Measurements from ENCODE around the gene CNTN2. TPM values are rescaled to one million over a fixed set of nuclear protein-coding genes. Genes with fewer than 3 reads are reported as not detected.

Gene CNTN2
- total RNA-seq, 1 donor = not detected

DNA sequence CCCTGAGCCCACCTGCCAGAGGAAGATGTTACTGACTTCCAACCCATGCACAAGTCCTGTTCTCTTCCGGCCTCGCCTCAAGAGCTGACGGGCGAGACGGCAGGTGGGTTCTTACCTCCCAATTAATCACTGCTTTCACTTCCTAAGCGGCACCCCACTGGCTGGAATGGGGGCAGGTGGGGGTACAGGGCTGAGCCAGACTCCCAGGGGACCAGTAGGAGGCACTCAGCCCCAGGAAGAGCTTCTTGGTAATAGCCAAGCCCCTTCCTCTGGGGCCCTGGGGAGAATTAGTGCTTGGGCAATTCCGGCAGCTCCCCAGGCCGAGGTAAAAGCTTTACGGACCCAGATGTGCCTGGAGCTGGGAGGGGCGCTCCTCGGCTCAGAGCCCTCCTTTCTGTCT lies 9.7 kb downstream of the CNTN2 start:
- DNase-seq (ENCODE audit: insufficient read length, low spot score, missing footprints) = no peak
- peaks cover 5% of the 10 kb centered on the region for H3K27me3 ChIP-seq (ENCODE audit: insufficient read depth, low read length)

DNA sequence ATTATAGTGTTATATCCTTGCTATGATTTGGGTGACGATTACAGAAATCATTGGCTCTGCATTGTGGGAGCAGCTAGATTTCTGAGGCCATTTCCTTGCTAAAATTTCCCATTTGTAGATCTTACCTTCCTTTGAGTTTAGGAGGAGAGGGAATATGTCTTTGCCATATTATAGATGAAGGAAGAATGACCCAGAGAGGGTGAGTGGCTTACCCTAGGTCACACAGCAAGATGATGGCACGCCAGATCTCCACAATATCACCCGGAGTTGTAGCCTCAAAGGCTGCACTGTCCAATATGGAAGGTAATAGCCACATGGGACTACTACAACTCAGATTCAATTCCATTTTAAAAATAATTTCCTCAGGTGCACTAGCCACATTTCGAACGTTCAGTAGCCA lies 10.3 kb downstream of the CNTN2 start:
- H3K79me2 ChIP-seq (ENCODE audit: insufficient read depth, low read length) = no peaks in the 10 kb centered on the region
- DNase-seq (ENCODE audit: insufficient read length, low spot score, missing footprints) = no peak
- no peak for TF ChIP-seq CTCF (IDR thresholded peaks at IDR 0.05; ENCODE audit: extremely low read depth, low read depth, low read length)

More for the DNA sequence above, 9.7 kb downstream of the CNTN2 start:
- no peak overlapping the region for H2AFZ ChIP-seq (ENCODE audit: low read length)
- H3K79me2 ChIP-seq (ENCODE audit: insufficient read depth, low read length) = no peaks in the 10 kb centered on the region
- H3K27ac ChIP-seq (ENCODE audit: low read depth, low read length) = no peak overlapping the region
- H3K9me3 ChIP-seq (ENCODE audit: low read depth, low read length) = no peaks in the 10 kb centered on the region
- H3K36me3 ChIP-seq (ENCODE audit: insufficient read depth, low read length) = no peaks in the 10 kb centered on the region
- H3K4me3 ChIP-seq (ENCODE audit: insufficient read depth, low read length) = no peak overlapping the region
- no peaks in the 10 kb centered on the region for H3K4me1 ChIP-seq (ENCODE audit: insufficient read depth, low read length)
- no peak overlapping the region for H3K4me2 ChIP-seq (ENCODE audit: insufficient read depth, low read length)
- no peaks in the 10 kb centered on the region for H4K20me1 ChIP-seq (ENCODE audit: insufficient read depth, low read length)
- TF ChIP-seq CTCF (IDR thresholded peaks at IDR 0.05; ENCODE audit: extremely low read depth, low read depth, low read length) = no peak

DNA sequence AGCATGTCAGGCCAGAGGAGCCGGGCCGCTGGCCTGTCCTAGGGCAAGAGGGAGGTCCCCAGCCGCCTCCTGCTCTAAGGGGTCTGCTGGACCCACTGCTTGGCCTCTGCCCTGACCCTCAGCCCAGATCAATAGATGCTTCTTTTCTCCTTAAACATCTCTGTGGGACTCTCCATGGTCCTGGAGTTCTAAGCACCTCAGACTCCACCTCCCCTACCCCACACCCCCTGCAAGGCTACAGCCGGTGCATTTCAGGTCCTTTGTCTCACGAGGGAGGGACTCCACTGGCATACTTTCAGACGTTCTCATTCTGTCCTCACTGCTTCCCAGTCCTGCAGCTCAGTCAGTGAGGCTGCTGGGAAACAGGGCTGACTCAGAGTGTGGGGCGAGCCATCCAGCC lies 11.0 kb downstream of the CNTN2 start:
- Histone ChIP-seq H2AFZ (ENCODE audit: low read length) (no peak overlapping the region), H3K4me2 (ENCODE audit: insufficient read depth, low read length) (no peak overlapping the region), H3K4me3 (ENCODE audit: insufficient read depth, low read length) (no peak overlapping the region), H3K9me3 (ENCODE audit: low read depth, low read length) (no peaks in the 10 kb centered on the region), H3K4me1 (ENCODE audit: insufficient read depth, low read length) (no peaks in the 10 kb centered on the region), H3K79me2 (ENCODE audit: insufficient read depth, low read length) (no peaks in the 10 kb centered on the region), H3K27ac (ENCODE audit: low read depth, low read length) (no peak overlapping the region), H3K27me3 (ENCODE audit: insufficient read depth, low read length) (peaks cover 5% of the 10 kb centered on the region), H3K36me3 (ENCODE audit: insufficient read depth, low read length) (no peaks in the 10 kb centered on the region), H4K20me1 (ENCODE audit: insufficient read depth, low read length) (no peaks in the 10 kb centered on the region)
- no peak for DNase-seq (ENCODE audit: insufficient read length, low spot score, missing footprints)
- TF ChIP-seq CTCF (IDR thresholded peaks at IDR 0.05; ENCODE audit: extremely low read depth, low read depth, low read length) = no peak

More for the DNA sequence above, 10.3 kb downstream of the CNTN2 start:
- Histone ChIP-seq H3K36me3 (ENCODE audit: insufficient read depth, low read length) (no peaks in the 10 kb centered on the region), H2AFZ (ENCODE audit: low read length) (no peak overlapping the region), H3K4me2 (ENCODE audit: insufficient read depth, low read length) (no peak overlapping the region), H3K27ac (ENCODE audit: low read depth, low read length) (no peak overlapping the region), H3K4me1 (ENCODE audit: insufficient read depth, low read length) (no peaks in the 10 kb centered on the region), H4K20me1 (ENCODE audit: insufficient read depth, low read length) (no peaks in the 10 kb centered on the region), H3K27me3 (ENCODE audit: insufficient read depth, low read length) (peaks cover 5% of the 10 kb centered on the region), H3K9me3 (ENCODE audit: low read depth, low read length) (no peaks in the 10 kb centered on the region), H3K4me3 (ENCODE audit: insufficient read depth, low read length) (no peak overlapping the region)

DNA sequence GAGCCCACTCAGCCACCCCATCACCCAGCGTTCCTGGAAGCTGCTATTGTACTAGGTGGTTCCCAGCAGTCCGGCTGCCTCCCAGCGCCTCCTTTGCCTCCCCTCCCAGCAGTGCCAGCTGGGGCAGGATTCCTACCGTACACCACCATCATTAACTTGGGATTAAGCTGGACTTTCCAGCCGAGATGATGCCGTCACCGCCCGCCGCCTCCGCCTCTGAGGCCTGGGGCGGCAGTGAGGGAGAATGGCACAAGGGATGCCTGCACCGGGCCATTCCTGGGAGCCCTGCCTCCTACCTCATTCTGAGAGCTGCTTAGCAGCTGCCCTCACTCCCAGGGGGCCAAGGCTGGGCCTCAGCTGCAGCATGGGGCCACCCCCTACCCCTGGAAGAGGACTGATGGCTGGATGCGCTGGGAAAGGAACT lies 13.2 kb downstream of the CNTN2 start:
- H2AFZ ChIP-seq (ENCODE audit: low read length) = no peak overlapping the region
- H3K36me3 ChIP-seq (ENCODE audit: insufficient read depth, low read length) = no peaks in the 10 kb centered on the region
- no peak for TF ChIP-seq CTCF (IDR thresholded peaks at IDR 0.05; ENCODE audit: extremely low read depth, low read depth, low read length)
- H3K27ac ChIP-seq (ENCODE audit: low read depth, low read length) = no peak overlapping the region
- no peak for DNase-seq (ENCODE audit: insufficient read length, low spot score, missing footprints)
- no peaks in the 10 kb centered on the region for H3K9me3 ChIP-seq (ENCODE audit: low read depth, low read length)
- H4K20me1 ChIP-seq (ENCODE audit: insufficient read depth, low read length) = no peaks in the 10 kb centered on the region
- no peaks in the 10 kb centered on the region for H3K27me3 ChIP-seq (ENCODE audit: insufficient read depth, low read length)
- H3K4me1 ChIP-seq (ENCODE audit: insufficient read depth, low read length) = no peaks in the 10 kb centered on the region
- H3K4me2 ChIP-seq (ENCODE audit: insufficient read depth, low read length) = no peak overlapping the region
- no peak overlapping the region for H3K4me3 ChIP-seq (ENCODE audit: insufficient read depth, low read length)
- no peaks in the 10 kb centered on the region for H3K79me2 ChIP-seq (ENCODE audit: insufficient read depth, low read length)
